ENCODE data around the gene MBTPS1. TPM values are rescaled to one million over a fixed set of nuclear protein-coding genes. Genes with fewer than 3 reads are reported as not detected.

MBTPS1 gene
- total and polyA plus RNA-seq, 9 of the 15 experiments (the other 6 are each of a cell fraction or from before 2014, with no cell fraction given), result 2.8 to 57.6 (median 43.8) TPM

GRCh38 chr16:84144209-84144858 is 27.6 kb upstream of the MBTPS1 start (continued):
- TF ChIP-seq MYC (IDR thresholded peaks at IDR 0.05; ENCODE audit: low read depth, low read length) (no peak), MYC (CRISPR knock-in tag; IDR thresholded peaks at IDR 0.05; ENCODE audit: borderline replicate concordance, low read depth) (0 out of 2 replicates have a peak, but pooled peaks have one; percentile 42), MTA3 (IDR thresholded peaks at IDR 0.05; ENCODE audit: borderline replicate concordance) (peak; percentile 18; the same call in 1 of the 2 replicates), DNMT1 (IDR thresholded peaks at IDR 0.05) (no peak), MBD2 (IDR thresholded peaks at IDR 0.05; ENCODE audit: borderline replicate concordance, low read depth) (peak; percentile 27; the same call in 1 of the 2 replicates), ZNF12 (CRISPR knock-in tag; IDR thresholded peaks at IDR 0.05) (peak; percentile 79; the same call in 1 of the 2 replicates), YY1 (IDR thresholded peaks at IDR 0.05; ENCODE audit: borderline replicate concordance in 1 of 3, control insufficient read depth in 1 of 3, extremely low read depth in 1 of 3, insufficient read depth in 3 of 3, insufficient read length in 1 of 3, insufficient replicate concordance in 2 of 3, low read depth in 1 of 3, low read length in 2 of 3) (peak in 1 of 3 experiments; percentile 8), ZFX (CRISPR knock-in tag; IDR thresholded peaks at IDR 0.05) (peak; percentile 27; the same call in 1 of the 2 replicates), SMARCE1 (IDR thresholded peaks at IDR 0.05) (no peak; the same call in 1 of the 2 replicates), ZMIZ1 (IDR thresholded peaks at IDR 0.05; ENCODE audit: low read depth in 2 of 2, low read length in 2 of 2) (peak in 1 of 2 experiments; percentile 38; a peak in 1 of 4 replicates), BRD4 (IDR thresholded peaks at IDR 0.05) (peak; percentile 39; the same call in 1 of the 2 replicates), KAT7 (CRISPR knock-in tag; IDR thresholded peaks at IDR 0.05; ENCODE audit: borderline replicate concordance) (0 out of 2 replicates have a peak, but pooled peaks have one; percentile 35), ZC3H4 (CRISPR knock-in tag; IDR thresholded peaks at IDR 0.05; ENCODE audit: borderline replicate concordance) (peak; percentile 68; the same call in 1 of the 2 replicates), NR1H2 (CRISPR knock-in tag; IDR thresholded peaks at IDR 0.05) (peak; percentile 63; the same call in 1 of the 2 replicates), TFAP4 (CRISPR knock-in tag; IDR thresholded peaks at IDR 0.05; ENCODE audit: borderline replicate concordance) (peak; percentile 30; the same call in 1 of the 2 replicates), CXXC5 (CRISPR knock-in tag; IDR thresholded peaks at IDR 0.05) (peak; percentile 16; the same call in 1 of the 2 replicates), SMAD2 (IDR thresholded peaks at IDR 0.05; ENCODE audit: low read depth, low read length) (no peak), SMARCC2 (IDR thresholded peaks at IDR 0.05; ENCODE audit: low read depth) (0 out of 2 replicates have a peak, but pooled peaks have one; percentile 40), TBL1XR1 (IDR thresholded peaks at IDR 0.05; ENCODE audit: low read length in 2 of 2) (no peak), ZBTB7A (IDR thresholded peaks at IDR 0.05; ENCODE audit: borderline replicate concordance, control insufficient read depth, low read depth, low read length) (peak; percentile 80)
- TF ChIP-seq, protein P1, sequence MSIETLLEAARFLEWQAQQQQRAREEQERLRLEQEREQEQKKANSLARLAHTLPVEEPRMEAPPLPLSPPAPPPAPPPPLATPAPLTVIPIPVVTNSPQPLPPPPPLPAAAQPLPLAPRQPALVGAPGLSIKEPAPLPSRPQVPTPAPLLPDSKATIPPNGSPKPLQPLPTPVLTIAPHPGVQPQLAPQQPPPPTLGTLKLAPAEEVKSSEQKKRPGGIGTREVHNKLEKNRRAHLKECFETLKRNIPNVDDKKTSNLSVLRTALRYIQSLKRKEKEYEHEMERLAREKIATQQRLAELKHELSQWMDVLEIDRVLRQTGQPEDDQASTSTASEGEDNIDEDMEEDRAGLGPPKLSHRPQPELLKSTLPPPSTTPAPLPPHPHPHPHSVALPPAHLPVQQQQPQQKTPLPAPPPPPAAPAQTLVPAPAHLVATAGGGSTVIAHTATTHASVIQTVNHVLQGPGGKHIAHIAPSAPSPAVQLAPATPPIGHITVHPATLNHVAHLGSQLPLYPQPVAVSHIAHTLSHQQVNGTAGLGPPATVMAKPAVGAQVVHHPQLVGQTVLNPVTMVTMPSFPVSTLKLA (conservative IDR thresholded peaks at IDR 0.05), result peak; percentile 34 to 37; a peak in 2 of 4 replicates
